ENCODE measurements around the gene SNIP1.
"Not testable (repeated sequence)": the region's sequence is repeated elsewhere in the genome, so short reads cannot be mapped to it uniquely, and the experiment has no call there.

Gene SNIP1

DNA sequence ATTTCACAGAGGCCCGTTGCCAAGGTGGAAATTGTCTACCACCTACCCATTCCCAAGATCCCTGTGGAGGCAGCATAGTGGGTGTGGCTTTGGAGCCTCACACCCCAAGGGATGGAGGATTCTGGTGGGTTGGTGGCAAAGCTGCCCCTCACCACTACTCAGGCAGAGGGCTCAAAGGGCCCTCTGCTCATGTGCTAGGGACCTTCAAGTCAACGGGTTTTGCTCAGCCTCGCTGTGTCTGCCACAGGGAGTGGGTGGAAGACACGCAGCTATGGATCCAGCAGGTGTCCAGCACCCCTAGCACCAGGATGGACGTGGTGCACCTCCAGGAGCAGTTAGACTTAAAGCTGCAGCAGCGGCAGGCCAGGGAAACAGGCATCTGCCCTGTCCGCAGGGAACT is 5.0 kb upstream of the SNIP1 start:
- DNase-seq, result no peak

DNA sequence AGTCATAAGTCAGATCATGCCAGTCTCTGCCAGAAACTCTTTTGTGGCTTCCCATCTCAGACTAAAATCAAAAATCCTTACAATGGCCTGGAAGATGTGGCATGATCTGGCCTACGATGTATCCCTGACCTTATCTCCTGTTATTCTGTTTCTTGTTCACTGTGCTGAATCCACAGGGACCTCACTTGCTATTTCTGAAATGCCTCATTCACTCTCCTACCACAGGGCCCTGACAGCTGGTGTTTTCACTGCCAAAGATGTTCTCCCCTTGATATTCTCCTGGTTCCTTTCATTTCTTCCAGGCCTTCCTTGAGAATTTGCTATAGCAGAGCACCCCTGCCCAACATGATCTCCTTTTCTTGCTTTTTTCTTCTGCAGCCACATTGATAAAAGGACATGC is 4.3 kb upstream of the SNIP1 start:
- DNase-seq, result no peak

DNA sequence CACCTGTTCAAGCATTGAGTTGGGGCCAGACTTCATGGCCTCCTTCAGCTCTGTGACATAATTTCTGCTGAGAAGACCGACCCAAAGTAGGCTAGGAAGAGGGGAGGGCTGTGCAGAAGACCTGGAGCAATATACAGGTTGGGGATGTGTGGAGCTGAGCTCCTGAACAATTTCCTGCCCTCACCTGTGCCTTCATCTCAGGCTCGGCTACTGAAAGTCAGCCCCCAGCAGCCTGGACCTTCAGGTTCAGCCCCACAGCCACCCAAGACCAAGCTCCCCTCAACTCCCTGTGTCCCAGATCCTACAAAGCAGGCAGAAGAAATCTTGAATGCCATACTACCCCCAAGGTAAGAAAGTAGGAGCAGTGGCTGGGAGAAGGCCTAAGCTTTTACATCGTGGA is 3.3 kb upstream of the SNIP1 start:
- DNase-seq, result no peak

DNA sequence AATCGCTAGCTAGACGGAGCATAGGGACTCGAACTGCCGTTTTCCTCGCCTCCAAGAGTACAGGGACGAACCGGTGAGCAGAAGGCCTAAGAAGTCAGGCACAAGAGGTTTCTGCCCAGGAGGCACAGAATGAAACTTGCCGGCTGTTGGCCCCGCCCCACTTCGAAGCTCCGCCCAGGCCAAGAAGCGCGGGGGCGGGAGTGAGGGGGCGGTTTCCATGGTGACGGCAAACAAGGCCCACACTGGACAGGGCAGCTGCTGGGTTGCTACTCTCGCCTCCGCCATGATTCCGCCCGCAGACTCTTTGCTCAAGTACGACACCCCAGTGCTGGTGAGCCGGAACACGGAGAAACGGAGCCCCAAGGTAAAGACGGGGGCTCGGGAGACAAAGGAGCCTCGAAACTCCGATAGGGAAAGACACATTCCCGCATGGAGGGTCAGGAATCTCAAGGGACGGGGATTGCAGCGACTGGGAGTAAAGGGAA is 2.7 kb upstream of the SNIP1 start, which contains the start of gene DNALI1:
TSS of gene DNALI1 (plus strand) at position 229 of the 485 bp plus-strand sequence. CDS start at position 284, 55 bp downstream.
- peak; percentile 84 for DNase-seq

DNA sequence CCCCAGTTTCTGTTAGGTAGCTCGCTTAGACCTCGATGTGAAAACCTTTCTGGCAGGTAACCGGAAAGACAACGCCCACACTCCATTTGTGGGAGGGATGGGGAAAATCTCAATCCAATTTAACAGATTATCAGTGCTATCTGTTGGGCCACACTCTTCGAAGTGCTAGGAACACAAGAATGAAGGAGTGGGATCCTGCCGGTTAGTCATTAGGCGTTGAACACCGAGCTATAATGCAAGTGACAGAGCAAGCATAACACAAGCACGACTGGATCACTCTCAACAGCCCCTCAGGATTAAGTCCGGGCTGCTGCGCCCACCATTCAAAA is 531 bp downstream of the SNIP1 start:
- DNase-seq, result no peak

DNA sequence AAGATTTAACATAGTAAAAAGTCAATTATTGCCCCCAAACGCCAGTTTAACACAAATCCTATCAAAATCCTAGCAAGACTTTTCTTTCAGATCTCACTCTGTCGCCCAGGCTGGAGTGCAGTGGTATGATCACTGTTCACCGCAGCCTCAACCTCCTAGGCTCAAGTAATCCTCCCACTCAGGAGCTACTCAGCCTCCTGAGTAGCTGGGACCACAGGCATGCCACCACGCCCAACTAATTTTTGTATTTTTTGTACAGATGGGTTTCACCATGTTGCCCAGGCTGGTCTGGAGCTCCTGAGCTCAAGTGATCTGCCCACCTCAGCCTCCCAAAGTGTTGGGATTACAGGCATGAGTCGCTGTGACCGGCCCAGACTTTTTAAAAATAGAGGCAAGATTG is 4.8 kb downstream of the SNIP1 start:
- peak; percentile 3 for DNase-seq

DNA sequence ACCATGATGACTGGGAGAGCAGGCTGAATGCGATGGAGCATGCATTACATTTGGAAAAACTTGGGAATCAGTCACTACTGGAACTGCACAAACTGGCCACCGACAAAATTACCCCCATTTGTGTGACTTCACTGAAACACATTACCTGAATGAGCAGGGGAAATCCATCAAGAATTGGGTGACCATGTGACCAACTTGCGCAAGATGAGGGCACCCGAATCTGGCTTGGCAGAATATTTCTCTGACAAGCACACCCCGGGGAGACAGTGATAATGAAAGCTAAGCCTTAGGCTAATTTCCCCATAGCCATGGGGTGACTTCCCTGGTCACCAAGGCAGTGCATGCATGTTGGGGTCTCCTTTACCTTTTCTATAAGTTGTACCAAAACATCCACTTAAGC is 9.1 kb downstream of the SNIP1 start:
- no peak for DNase-seq

DNA sequence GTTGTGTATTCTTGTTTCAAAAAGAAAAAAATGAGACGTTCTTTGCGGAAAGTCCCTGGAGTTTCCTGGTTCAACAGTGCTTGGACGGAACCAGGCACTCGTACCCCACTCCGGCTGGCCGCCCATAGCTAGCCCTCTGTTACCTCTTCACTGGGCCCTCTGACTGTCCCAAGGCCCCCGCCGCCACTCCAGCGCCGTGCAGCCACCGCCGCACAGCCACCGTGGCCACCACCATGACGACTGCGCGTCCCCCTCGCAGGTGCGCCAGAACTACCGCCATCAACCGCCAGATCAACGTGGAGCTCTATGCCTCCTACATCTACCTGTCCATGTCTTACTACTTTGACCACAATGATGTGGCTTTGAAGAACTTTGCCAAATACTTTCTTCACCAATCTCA is 9.6 kb downstream of the SNIP1 start:
- no peak for DNase-seq

DNA sequence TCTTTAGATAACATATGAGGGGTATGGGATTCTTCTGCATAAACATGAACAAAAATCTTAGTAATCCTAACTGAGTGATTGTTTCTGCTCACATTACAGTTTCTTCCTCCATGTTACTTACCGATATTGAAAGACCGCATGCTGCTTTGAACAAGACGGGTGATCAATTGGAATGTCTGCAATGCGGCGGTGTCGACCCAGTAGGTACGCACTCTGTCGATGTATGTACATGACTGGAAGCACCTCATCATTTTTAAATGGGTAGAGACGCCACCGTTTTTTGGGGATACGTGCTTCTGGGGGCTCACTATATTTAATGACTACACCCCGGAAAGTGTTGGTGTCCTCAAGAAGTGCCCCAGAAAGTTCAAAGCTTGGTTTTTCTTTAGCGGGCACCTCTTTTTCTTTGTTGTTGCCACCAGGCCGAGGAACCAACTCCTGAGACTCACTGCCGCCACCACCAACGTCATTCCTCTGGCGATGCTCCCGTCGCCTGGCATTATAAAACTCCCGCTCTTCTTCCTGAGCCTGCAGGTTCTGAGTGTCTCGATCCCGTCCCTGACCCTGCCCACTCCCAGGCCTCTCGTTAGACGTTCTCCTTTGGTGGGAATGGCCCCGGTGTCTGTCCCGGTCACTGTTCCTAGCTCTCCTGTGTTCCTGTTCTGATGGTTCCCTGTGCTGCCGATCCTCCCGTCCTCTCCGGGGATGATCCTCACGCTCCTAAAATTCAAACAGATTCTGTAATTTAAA is 13.9 kb downstream of the SNIP1 start:
- no peak for DNase-seq

DNA sequence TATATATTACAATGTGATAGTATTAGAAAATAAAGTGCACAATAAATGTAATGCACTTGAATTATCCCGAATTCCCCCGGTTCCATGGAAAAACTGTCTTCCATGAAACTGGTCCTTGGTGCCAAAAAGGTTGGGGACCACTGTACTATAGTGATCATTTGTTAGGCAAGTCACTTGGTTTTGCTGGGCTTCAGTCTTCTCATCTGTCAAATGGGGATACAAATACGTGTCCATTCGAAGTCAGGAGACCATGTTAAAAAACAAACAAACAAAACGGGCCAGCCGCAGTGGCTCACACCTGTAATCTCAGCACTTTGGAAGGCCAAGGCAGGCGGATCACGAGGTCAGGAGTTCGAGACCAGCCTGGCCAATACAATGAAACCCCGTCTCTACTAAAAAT is 14.9 kb downstream of the SNIP1 start:
- DNase-seq, result not testable (repeated sequence)

DNA sequence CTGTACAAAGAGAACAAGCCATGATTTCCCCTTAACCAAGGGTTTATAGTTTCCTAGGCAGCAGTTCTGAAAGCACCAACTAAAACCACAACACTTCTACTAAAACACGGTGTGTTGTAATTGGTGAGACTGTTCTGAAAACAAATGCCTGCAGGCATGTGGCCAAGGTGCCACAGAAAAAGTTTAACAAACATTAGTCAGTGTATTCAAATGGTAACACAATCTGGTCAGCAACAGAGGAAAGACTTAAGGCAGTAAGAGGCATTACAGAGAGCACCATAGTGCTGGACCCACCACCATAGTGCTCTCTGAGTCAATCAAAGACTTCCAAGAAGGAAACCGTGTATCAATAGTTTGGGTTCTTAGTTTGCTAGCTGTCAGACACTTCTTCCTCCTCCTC is 16.7 kb downstream of the SNIP1 start:
- no peak for DNase-seq

DNA sequence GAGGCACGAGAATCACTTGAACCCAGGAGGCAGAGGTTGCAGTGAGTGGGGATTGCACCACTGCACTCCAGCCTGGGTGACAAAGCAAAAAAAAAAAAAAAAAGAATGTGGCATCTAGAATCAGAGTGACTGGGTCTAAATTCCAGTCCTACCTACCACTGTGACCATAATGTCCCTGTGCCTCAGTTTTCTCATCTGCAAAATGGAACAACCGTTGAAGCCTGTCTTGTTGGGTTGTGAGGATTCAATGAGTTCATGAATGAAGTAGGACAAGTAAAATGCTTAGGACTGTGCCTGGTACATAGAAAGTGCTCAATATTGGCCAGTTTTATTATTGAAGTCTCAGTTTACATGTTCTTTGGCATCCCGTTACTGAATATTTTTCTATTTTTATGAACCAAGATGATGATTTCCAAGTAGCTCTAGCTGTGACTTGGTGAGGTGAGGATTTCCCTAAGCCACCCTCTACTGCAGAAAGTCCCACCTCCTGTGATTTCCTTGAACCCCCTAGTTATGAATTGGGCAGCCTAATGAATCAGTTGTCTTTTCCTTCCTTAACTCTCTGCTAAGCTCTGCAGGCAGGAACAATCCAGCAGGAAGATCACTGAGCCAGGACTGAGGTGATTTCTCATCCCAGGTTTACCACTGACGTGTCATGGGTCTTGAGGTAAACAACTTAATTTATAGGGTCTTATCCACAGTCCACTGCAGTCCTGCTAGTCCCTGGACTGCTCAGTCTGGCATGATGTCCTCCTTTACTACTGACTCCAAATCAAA is 20.6 kb downstream of the SNIP1 start:
- no peak for DNase-seq

DNA sequence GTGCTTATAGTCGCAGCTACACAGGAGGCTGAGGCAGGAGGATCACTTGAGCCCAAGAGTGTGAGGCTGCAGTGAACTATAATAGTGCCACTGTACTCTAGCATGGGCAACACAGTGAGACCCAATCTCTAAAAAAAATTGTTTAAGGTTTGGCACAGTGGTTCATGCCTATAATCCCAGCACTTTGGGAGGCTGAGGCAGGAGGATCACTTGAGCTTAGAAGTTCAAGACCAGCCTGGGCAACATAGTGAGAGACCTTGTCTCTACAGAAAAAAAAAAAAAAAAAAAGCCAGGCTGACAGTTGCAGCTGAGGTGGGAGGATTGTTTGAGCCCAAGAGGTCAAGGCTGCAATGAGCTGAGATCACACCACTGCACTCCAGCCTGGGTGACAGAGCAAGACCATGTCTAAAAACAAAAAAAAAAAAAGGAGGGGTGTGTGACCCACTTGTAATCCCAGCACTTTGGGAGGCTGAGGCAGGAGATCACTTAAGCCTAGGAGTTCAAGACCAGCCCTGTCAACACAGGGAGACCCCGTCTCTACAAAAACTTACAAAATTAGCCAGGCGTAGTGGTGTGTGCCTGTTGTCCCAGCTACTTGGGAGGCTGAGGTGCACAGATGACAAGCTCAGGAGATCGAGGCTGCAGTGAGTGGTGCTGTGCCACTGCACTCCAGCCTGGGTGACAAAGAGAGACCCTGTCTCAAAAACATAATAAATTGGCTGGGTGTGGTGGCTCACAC is 21.5 kb downstream of the SNIP1 start:
- DNase-seq, result not testable (repeated sequence)

DNA sequence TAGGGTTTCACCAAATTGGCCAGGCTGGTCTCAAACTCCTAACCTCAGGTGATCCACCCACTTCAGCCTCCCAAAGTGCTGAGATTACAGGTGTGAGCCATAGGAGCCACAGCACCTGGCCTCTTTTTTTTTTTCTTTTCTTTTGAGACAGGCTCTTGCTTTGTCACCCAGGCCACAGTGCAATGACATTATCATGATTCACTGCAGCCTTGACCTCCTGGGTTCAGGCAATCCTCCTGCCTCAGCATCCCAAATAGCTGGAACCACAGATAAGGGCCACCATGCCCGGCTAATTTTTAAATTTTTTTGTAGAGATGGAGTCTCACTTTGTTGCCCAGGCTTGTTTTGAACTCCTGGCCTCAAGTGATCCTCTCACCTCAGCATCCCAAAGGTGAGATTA is 24.2 kb downstream of the SNIP1 start:
- not testable (repeated sequence) for DNase-seq

DNA sequence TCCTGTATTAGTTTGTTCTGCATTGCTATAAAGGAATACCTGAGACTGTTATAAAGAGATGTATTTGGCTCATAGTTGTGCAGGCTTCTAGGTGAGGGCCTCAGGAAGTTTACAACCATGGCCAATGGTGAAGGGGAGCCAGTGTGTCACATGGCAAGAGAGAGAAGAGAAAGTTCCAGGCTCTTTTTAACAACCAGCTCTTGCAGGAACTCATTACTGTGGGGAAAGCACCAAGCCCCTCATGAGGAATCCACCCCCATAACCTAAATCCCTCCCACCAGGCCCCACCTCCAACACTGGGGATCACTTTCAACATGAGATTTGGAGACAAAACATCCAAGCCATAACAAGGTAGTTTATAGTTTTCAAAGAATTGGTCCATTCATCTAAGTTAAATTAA is 34.5 kb downstream of the SNIP1 start:
- no peak for DNase-seq

DNA sequence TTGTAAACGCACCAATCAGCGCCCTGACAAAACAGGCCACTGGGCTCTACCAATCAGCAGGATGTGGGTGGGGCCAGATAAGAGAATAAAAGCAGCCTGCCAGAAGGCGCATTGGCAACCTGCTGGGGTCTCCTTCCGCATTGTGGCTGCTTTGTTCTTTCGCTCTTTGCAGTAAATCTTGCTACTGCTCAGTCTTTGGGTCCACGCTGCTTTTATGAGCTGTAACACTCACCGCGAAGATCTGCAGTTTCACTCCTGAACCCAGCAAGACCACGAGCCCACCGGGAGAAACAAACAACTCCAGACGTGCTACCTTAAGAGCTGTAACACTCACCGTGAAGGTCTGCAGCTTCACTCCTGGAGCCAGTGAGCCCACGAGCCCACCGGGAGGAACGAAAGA is 35.2 kb downstream of the SNIP1 start:
- DNase-seq, result not testable (repeated sequence)

DNA sequence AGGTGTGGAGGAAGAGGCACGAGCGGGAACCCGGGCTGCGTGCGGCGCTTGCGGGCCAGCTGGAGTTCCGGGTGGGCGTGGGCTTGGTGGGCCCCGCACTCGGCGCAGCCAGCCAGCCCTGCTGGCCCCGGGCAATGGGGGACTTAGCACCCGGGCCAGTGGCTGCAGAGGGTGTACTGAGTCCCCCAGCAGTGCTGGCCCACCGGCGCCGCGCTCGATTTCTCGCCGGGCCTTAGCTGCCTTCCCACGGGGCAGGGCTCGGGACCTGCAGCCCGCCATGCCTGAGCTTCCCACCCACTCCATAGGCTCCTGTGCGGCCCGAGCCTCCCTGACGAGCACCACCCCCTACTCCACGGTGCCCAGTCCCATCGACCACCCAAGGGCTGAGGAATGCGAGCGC is 35.9 kb downstream of the SNIP1 start:
- DNase-seq, result not testable (repeated sequence)

DNA sequence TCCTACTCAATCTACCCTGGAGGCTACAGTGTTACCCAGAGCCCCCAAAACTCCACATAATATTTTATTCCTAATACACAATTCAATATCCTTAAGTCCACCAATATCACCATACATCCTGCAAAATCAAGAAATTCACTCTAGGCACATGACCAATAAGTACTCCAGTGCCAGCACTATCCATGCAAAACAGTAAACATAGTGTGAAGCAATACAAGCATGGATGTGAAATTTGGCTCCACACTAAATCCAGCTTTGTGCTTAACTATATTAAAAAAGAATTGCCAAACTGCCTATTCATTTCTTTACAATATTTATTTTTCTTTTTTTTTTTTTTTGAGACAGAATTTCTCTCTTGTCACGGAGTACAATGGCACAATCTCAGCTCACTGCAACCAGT is 36.5 kb downstream of the SNIP1 start:
- no peak for DNase-seq

DNA sequence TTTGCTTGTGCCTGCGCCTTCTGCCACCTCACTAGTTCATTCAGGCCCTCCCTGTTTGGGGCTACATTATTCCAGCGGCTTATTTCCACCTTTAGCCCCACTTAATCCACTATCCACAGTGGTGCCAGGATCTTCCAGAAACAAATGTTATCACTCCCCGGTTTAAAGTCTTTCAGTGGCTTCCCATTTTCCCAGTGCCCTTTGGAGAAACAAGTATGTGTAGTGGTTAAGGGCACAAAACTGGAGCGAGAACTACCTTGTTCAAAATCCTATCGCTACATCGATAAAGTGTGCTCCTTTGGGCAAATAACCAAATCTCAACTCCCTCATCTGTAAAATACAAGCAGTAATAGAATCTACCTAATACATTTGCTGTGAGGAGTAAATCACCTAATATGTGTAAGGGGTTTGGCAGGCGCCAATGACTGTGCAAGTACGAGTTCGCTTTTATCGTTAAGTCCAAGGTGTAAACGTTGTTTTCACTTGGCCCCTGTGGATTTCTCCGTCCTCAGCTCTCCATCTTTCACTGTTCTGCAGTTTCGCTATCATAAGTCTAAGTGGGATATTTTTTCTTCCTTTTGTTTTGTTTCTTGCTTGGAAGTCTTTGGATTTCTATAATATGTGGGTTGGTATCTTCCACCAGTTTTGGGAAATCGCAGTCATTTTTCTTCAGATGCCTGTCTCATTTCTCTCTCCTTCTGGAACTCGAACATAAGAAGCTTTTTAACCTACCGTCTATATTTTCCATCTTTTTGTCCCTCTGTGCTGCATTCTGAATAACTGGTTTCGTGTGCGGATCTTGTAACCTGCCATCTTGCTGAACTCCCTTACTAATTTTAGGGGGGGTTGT is 38.7 kb downstream of the SNIP1 start:
- no peak for DNase-seq

DNA sequence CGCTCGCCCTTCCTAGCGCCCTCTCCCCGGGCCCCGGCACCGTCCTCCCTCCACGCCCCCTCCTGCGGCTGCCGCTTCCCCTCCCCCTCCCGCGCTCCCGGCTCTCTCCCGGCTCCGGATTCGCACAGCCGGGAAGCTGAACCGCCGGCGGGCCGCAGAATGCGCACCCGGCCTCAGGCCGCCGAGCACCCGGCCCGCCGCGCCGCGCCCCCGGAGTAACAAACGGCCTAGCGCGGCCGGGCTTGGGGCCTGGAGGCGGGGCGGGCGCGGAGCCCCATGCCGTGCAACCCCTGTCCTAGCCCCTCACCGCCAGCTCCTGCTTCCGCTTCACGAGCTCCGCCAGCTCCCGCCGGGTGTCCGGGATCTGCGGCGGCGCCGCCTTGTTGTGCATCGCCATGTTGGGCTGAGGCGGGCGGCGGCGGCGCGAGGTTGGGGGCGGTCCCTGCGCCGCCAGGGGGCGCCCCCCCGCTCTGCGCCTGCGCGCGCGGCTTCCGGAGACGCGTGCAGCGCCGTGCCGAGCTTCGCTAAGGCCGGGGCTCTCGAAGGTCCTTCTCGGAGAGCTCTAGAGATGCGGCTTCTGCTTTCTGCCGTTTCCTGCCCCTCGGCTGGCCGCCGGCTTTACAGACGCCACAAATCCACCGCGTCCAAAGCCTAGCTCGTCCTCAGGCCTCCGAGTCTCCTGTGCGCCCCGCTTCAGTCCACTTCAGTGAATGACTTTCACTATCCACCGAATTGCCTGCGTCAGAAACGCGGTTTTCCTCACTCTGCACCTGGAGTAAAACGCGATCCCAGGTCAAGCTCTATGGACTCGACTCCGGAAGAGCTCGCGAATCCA is 39.5 kb downstream of the SNIP1 start, which contains the start of gene MEAF6:
TSS of gene MEAF6 (minus strand) at position 417 of the 835 bp plus-strand sequence. CDS start at position 397, 20 bp downstream.
- peak; percentile 83 for DNase-seq

DNA sequence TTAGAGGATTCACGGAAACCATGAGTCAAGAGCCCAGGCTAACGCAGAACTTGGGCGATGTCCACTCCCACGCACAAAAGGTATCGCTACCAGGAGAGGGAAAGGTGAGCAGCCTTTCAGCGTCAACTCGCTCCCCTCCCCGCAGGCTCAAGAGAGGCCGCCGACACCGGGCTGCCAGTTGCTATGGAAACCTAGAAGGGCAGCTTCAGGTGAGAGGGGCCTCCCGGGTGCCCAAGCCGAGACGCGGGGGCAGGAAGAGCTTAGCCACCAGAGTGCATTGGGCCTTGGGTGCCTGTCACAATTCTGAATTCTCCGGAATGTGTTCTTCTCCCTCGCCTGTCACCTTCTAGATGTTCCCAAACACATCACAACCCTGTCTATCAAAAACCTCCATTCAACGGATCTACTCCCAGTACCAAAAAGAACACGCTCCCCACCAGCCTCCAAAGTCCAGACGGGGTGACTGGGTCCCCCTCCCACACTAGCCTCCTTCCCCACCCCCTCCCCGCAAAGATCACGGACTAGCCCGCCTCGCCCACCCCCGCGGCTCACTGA is 40.2 kb downstream of the SNIP1 start:
- DNase-seq, result no peak

All from fibroblast of skin of back (primary cell).